Measurements from ENCODE around the gene LSM5. TPM values are rescaled to one million over a fixed set of nuclear protein-coding genes. Genes with fewer than 3 reads are reported as not detected.

Gene LSM5
- total and polyA plus RNA-seq, 9 of the 15 experiments (the other 6 are each of a cell fraction or from before 2014, with no cell fraction given), result 36.3 to 620 (median 186) TPM

DNA sequence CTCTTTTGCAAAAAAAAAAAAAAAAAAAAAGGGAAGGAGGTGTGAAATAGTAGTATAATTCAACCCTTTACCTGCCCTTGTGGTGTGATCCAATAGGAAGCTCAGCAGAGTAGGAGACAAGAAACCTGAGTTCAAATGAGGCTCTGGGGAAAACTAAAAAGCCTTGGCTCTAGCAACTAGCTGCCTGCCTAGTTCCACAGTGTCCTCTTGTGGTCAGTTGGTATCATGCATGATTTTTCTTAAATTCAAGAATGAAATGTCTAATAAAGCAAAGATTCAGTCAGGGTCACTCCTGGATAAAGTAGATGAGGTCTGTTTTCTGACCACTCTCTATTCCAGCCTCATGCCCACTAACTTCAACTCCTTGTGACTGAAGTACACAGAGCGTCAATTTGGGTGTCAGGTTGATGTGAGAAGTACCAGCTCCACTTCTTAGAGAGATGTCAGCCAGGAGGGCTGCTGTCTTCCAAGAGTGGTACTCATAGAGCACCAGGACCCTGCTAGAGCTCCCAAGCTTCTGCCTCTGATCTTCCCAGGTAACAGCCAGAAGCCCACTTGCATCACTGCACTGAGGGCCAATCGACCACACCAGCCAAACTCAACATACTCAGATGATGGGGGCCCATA, 10.5 kb downstream of the LSM5 start (continued):
- TF ChIP-seq, protein P1, sequence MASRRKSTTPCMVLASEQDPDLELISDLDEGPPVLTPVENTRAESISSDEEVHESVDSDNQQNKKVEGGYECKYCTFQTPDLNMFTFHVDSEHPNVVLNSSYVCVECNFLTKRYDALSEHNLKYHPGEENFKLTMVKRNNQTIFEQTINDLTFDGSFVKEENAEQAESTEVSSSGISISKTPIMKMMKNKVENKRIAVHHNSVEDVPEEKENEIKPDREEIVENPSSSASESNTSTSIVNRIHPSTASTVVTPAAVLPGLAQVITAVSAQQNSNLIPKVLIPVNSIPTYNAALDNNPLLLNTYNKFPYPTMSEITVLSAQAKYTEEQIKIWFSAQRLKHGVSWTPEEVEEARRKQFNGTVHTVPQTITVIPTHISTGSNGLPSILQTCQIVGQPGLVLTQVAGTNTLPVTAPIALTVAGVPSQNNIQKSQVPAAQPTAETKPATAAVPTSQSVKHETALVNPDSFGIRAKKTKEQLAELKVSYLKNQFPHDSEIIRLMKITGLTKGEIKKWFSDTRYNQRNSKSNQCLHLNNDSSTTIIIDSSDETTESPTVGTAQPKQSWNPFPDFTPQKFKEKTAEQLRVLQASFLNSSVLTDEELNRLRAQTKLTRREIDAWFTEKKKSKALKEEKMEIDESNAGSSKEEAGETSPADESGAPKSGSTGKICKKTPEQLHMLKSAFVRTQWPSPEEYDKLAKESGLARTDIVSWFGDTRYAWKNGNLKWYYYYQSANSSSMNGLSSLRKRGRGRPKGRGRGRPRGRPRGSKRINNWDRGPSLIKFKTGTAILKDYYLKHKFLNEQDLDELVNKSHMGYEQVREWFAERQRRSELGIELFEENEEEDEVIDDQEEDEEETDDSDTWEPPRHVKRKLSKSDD (conservative IDR thresholded peaks at IDR 0.05; ENCODE audit: low read length), result no peak
- TF ChIP-seq ZNF695 (CRISPR knock-in tag; IDR thresholded peaks at IDR 0.05), result no peak
- TF ChIP-seq KLF16 (IDR thresholded peaks at IDR 0.05), result 0 out of 2 replicates have a peak, but pooled peaks have one; percentile 31
- no peak for TF ChIP-seq ZNF133 (CRISPR knock-in tag; IDR thresholded peaks at IDR 0.05)

DNA sequence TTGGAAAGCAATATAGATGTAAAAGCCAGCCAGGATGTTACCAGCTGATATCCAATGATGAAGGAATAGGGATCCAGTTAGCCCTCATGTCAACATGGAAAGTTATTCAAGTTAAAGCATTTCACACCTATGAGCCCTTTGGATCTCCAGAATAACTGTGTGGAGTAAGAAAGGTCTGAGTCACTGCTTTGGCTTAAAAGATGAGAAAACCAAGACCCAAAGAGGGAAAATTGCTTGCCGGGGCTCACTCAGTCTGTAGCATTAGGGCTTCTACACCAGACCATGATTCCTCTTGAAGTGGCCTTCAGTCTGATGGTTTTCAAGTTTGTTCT, 12.6 kb downstream of the LSM5 start:
- no peak overlapping the region for H2AFZ ChIP-seq (ENCODE audit: low read depth, low read length)
- no peaks in the 10 kb centered on the region; a peak in 2 of 5 replicates for H3K4me1 ChIP-seq (replicated peaks in 1 of 2; ENCODE audit: control insufficient read depth in 2 of 2, insufficient read depth in 2 of 2, low read length in 2 of 2)
- H3K4me3 ChIP-seq, result no peak overlapping the region
- POLR2A ChIA-PET, result no interaction called here
- H4K20me1 ChIP-seq (replicated peaks; ENCODE audit: control insufficient read depth, insufficient read depth, low read length), result 0 out of 2 replicates have a peak, but pooled peaks cover 3% of the 10 kb centered on the region
- ATAC-seq, result no peak
- H3K36me3 ChIP-seq (ENCODE audit: control insufficient read depth, insufficient read depth, low read length), result no peaks in the 10 kb centered on the region
- no TSS peak for BruUV-seq (replicated peaks)
- intact Hi-C loops (cut with micrococcal nuclease) (loop anchor here (5.0 kb wide), 2 partner anchors 85 to 130 kb away; no protein-coding TSS in a partner anchor), in situ Hi-C loops (cut with MboI) (loop anchor here (5.0 kb wide), 1 partner anchor 265 kb away; no protein-coding TSS in a partner anchor)
- no peak overlapping the region for H3K27ac ChIP-seq (ENCODE audit: extremely low read depth, low read depth, low read length)
- DNase-seq (ENCODE audit: extremely low read depth in 1 of 4, low spot score in 3 of 4), result no peak
- no peaks in the 10 kb centered on the region for H3K79me2 ChIP-seq (ENCODE audit: control insufficient read depth, insufficient read depth, low read length)
- WGBS (ENCODE audit: insufficient coverage, low coverage, missing lambda C conversion rate), result 0% methylated on average over 1 of the region's 1 CpG
- H3K9me3 ChIP-seq (replicated peaks; ENCODE audit: control insufficient read depth, insufficient read depth, low read depth, low read length), result no peaks in the 10 kb centered on the region
- peaks cover 4 to 9% of the 10 kb centered on the region in 2 experiments; a peak in 2 of 5 replicates for H3K27me3 ChIP-seq (ENCODE audit: control insufficient read depth in 2 of 2, insufficient read depth in 2 of 2, low read length in 2 of 2)
- FAIRE-seq, result no peak
- CTCF ChIA-PET (ENCODE audit: low intra/inter-chr PET ratio), result interaction anchor here (0.6 kb wide), 1 partner anchor 267 kb away, joined by 3 read pairs; no protein-coding TSS in a partner anchor
- H3K4me2 ChIP-seq (ENCODE audit: insufficient read depth, low read length), result no peak overlapping the region
- no peaks in the 10 kb centered on the region for H3K9me1 ChIP-seq (ENCODE audit: control insufficient read depth, insufficient read depth, low read length)
- H3K9ac ChIP-seq (ENCODE audit: insufficient read depth in 1 of 2, low read depth in 2 of 2, low read length in 2 of 2), result no peak overlapping the region
- TF ChIP-seq, protein P2, sequence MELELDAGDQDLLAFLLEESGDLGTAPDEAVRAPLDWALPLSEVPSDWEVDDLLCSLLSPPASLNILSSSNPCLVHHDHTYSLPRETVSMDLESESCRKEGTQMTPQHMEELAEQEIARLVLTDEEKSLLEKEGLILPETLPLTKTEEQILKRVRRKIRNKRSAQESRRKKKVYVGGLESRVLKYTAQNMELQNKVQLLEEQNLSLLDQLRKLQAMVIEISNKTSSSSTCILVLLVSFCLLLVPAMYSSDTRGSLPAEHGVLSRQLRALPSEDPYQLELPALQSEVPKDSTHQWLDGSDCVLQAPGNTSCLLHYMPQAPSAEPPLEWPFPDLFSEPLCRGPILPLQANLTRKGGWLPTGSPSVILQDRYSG (tag; conservative IDR thresholded peaks at IDR 0.05; ENCODE audit: low read depth), result no peak
- TF ChIP-seq SMARCC2 (IDR thresholded peaks at IDR 0.05; ENCODE audit: low read depth) (no peak), ZNF140 (CRISPR knock-in tag; IDR thresholded peaks at IDR 0.05) (no peak), GTF2F1 (IDR thresholded peaks at IDR 0.05; ENCODE audit: low read depth, low read length) (no peak), KDM1A (IDR thresholded peaks at IDR 0.05) (no peak), ZNF696 (CRISPR knock-in tag; conservative IDR thresholded peaks at IDR 0.05) (no peak), SPI1 (IDR thresholded peaks at IDR 0.05; ENCODE audit: borderline replicate concordance, low read depth, low read length) (no peak), ZC3H4 (CRISPR knock-in tag; IDR thresholded peaks at IDR 0.05; ENCODE audit: borderline replicate concordance) (no peak)
- TF ChIP-seq, protein P3, sequence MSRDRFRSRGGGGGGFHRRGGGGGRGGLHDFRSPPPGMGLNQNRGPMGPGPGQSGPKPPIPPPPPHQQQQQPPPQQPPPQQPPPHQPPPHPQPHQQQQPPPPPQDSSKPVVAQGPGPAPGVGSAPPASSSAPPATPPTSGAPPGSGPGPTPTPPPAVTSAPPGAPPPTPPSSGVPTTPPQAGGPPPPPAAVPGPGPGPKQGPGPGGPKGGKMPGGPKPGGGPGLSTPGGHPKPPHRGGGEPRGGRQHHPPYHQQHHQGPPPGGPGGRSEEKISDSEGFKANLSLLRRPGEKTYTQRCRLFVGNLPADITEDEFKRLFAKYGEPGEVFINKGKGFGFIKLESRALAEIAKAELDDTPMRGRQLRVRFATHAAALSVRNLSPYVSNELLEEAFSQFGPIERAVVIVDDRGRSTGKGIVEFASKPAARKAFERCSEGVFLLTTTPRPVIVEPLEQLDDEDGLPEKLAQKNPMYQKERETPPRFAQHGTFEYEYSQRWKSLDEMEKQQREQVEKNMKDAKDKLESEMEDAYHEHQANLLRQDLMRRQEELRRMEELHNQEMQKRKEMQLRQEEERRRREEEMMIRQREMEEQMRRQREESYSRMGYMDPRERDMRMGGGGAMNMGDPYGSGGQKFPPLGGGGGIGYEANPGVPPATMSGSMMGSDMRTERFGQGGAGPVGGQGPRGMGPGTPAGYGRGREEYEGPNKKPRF (IDR thresholded peaks at IDR 0.05; ENCODE audit: low read depth, low read length), result no peak

Measured in K562 (cell line).